GM21390 (cell line): ENCODE results near the gene GALNT13.

ENCODE experiments used
- ATAC-seq: cut with Tn5 transposase; IDR thresholded peaks from one replicate; pipeline ENCODE4 v1.9.1; 2021; ENCODE audit not compliant: unreplicated experiment

GALNT13 gene

DNA sequence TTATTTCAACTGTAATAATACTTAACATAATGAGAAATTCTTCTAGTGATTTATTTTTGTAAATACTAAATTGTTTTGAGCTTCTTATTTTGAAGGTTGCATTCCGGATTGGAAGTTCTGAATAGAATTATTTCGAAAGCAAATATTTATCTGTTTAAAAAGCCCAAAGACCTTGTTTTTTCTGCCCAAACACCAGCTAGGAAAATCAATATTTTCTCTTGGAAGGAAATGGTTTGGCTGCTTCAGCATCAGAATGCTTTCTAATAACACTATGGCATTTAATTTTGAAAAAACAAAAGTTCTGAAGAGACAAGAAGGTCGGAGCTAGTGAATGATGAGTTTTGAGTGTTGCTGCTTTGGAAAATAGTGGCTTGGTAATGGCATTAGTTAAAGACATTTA, 522.9 kb downstream of the GALNT13 start:
- no peak for ATAC-seq

DNA sequence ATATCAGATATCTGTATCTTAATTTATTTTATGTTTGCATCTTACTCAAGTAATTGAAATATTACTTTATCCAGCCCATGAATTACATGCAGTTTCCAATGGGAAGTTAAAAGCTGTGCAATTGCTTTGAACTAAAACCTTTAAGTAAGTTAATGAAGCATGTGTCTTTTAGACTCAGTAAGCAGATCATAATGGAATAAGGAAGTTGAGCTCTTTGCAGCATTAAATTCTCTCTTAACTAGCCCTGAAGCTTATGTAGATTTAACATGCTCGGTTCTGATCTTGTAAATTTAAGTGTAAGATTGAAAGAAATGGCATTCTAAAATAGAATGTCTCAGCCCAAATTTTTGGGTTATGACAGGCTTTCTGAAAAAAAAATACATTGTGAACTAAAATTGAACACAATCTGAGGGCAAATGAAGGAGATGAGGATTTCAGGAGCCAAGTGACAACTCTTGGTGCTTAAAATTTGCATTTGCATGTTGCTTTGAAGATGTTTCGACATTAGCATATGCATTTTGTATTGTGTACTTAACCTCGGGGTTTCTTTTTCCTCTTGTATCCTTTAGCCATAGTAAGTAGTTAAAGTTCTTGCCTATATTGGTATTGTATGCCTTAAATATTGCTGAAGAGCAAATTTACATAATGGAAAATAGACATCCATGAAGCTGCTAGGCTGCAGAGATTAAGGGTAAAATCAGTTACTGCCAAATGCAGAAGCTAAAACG, 529.0 kb downstream of the GALNT13 start:
- ATAC-seq, result no peak

DNA sequence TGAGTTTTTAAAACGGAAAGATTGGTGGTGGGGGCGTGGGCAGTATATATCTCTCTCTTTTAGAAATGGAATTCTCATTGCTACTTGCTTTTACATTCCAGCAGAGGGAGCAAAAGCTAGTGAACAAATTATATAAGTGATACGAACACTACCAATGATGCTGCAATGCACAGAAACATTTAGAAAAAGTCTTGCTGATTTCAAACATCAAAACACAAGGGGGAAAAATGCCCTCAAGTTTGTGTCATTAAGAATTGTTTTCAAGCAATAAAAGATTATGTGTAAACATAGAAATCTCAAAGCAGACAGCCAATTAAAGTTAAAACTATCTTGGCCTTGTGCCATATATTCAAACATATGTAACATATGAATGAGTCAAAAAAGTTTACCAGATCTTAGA, 530.5 kb downstream of the GALNT13 start:
- ATAC-seq, result no peak

DNA sequence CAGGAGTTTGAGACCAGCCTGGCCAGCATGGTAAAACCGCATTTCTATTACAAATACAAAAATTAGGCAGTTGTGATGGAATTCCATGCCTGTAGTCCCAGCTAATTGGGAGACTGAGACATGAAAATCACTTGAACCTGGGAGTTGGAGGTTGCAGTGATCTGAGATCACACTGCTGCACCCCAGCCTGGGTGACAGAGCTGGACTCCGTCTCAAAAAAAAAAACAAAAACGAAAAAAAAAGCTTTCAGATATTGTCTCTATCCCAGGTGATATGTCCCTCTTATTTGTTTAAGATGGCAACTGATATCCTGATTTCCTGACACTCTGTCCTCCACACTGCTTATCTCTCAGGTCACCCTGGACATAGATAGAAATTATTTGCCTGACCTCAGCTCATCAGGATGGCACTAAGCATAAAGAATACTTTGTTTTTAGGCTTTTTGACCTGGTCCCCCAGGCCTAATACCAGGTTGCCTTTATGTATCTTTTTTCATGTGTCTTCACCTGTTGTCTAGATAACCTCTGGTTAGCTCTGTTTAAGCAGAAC, 531.6 kb downstream of the GALNT13 start:
- no peak for ATAC-seq

DNA sequence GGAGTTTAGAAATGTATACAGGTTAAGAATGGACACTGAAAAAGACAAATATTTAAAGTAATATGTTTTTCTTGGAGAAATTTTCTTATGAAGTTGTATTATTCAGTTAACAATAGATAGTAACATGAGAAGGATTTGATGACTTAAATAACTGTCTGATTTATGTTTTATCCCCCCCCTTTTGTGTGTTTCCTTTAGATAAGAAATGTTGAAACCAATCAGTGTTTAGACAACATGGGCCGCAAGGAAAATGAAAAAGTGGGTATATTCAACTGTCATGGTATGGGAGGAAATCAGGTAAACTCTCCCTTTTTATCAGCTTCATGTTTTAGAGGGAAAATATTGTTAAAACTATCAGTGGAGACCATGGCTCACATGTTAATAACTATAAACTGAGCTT, 537.1 kb downstream of the GALNT13 start:
- no peak for ATAC-seq

DNA sequence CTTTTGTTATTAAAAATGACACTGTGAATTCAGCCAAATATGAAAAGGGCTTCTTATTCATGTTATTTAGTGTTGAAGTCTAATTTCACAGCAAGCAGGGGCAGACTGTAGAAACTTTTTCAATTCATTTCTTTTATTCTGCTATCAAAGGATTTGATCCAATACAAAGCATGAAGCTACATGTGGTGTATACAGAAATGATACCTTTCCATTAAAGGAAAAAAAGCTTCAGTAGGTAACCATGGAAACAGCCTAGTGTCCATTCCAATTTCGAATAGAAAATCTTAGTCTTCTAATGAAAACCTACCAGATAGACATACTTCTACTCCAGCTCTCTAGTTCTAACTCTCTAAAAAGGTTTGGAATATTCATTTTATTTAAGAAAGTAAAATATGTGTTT, 550.5 kb downstream of the GALNT13 start:
- no peak for ATAC-seq

DNA sequence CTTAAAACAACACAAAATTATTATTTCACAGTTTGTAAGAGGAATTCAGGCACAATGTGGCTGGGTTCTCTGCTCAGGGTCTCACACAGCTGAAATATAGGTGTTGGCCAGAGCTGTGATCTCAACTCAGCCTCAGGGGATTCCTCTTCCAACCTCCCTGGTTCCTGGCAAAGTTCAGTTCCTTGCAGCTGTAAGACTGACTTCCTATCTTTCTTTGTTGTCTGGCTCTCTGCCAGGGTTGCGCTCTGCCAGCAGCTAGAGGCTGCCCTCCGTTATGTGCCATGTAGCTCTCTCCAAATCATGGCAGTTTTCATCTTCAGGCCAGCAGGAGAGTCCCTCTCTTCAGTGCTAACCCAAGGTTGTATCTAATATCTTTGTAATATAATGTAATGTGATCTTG, 554.3 kb downstream of the GALNT13 start:
- ATAC-seq, result no peak

DNA sequence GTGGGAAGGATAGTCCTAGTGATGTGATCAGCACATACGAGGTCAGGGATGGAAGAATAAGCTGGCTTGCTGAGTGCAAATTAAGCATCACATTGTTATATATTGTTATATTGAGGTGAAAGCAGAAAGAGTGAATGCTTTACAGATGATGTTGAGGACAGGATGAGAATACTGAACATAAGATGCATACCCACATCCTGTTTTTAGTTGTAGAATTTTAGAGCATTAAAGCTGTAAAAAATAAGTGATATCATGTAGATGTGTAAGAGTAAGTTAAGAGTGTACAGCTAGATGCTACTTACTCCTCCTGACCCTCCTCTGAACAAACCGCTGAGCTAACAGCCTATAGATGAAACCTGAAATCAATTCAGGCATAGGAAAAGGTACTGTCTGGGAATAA, 555.7 kb downstream of the GALNT13 start:
- ATAC-seq, result no peak

DNA sequence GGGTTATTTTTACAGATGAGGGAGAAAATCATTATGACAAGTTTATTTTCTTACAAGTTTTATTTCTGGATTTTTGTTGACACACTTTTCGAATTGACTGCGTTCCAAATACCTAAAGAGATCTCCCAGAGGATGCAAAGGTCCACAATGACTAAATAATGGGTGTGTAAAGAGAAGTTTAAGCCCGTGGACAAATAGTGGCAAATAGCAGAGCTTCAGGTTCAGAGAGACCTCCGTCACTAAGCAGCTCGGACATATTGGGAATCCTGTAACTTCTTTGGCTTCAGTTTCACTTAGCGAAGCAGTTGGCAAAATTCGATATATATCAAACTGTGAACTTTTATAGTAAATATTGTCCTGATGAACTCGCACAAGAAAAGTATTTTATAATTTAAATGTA, 556.3 kb downstream of the GALNT13 start:
- ATAC-seq, result no peak

DNA sequence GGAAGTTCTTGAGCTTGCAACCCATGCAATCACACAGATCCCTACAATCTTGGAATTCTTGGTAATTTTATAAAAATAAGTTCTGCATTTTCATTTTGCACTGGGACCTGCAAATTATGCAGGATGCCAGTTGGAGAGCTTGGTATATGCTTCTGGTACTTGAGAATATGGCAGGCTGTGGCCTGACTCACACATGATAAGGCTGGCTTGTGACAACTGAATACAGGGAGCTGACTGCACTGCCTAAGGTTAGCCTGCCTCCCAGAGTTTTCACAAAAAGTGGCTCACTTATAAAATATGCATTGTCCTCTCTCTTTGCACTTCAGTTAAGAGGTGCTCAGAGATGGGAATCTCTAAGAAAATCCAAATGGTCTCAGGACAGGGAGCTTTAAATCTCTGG, 561.3 kb downstream of the GALNT13 start:
- no peak for ATAC-seq

DNA sequence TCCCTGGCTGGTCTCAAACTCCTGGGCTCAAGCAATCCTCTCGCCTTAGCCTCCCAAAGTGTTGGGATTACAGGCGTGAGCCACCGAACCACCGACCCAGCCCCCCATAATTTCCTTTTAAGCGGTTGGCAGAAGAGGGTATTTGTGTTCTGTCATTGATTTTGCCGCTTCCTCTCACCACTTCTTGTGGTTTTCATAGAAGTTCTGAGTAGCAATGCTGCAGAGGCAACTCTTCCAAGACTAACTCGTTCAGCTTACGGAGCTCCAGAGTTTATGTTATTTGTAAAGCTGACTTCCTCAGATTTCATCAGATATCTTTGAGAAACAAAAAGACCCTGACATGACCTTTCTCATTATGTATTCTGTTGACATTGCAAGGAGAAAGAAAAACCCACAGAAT, 565.4 kb downstream of the GALNT13 start:
- no peak for ATAC-seq

DNA sequence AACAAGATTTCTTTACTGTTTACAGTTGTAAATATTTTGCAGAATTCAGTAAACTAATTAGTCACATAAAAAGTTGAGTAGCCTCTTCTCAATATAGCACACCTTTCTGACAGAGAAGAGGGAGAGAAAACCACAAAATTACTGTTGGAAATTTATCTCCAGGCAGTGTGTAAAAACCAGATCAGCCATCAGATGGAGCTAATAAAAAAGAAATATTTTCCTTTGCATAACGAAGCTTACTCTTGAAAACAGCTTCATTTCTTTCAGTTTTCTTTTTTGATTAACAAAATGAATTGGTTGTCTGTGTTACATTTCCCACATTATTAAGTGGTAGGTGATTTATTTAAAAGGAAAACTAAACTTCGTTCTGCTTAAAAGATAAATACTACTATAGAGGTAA, 567.4 kb downstream of the GALNT13 start:
- no peak for ATAC-seq

DNA sequence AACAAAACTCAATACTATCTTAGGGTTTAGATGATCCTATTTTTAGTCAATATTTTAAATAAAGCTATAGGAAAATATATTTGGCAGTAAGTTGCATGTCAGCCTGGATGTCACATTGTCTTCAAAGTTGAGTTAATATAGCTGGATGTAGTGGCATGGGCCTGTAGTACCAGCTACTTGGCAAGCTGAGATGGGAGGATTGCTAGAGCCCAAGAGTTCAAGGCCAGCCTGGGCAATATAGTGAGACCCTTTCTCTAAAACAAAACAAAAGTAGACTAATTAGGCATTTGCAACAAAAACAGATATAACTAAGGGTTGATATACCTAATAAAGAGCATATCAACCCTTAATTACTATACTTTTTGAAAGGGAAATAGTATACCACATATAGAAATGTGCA, 572.2 kb downstream of the GALNT13 start:
- no peak for ATAC-seq

DNA sequence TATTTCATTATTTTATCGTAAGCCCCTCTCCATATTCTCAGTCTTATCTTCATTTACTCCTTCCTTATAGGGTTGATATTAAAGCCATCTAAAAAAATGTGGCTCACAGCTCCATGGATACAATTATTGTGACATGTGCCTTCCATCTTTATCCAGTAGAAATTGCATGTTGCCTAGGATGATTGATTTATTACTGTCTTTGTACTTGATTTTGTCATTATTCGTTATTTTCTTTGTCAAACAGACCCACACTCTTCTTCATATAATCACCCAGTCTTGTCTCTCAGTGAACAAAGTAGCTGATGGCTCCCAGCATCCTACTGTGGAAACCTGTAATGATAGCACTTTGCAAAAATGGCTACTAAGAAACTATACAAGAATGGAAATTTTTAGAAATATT, 574.6 kb downstream of the GALNT13 start:
- no peak for ATAC-seq

DNA sequence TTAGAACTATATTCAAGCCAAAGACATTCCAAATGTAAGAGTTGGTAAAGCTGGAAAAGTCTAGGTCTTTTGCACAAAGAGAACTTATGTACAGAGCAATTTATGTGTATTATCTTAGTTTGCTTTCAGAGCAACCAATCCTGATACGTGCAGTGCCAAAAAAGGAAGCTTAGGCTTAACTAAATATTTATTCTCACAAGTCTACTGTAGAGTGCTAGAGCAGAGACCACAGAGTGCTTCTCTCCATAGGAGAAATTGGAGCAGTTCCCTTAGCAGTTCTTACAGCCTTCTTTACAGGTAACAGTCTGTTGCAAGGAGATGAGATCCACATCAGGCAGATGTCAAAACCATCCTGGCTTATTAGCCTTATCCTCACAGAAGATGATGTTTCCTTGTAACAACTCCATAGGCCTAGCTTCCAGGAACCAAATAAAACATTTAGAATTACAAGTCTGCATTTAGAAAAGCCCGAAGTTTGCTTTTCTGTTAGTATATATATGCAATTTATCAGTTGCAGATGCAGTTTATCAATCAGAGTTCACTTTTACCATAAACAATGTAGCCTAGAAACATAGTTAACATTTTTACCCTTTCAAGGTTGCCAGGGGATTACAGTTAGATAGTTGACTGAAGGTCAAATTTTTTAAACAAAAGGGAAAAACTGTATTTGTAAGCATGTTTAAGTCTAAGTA, 576.2 kb downstream of the GALNT13 start:
- no peak for ATAC-seq

DNA sequence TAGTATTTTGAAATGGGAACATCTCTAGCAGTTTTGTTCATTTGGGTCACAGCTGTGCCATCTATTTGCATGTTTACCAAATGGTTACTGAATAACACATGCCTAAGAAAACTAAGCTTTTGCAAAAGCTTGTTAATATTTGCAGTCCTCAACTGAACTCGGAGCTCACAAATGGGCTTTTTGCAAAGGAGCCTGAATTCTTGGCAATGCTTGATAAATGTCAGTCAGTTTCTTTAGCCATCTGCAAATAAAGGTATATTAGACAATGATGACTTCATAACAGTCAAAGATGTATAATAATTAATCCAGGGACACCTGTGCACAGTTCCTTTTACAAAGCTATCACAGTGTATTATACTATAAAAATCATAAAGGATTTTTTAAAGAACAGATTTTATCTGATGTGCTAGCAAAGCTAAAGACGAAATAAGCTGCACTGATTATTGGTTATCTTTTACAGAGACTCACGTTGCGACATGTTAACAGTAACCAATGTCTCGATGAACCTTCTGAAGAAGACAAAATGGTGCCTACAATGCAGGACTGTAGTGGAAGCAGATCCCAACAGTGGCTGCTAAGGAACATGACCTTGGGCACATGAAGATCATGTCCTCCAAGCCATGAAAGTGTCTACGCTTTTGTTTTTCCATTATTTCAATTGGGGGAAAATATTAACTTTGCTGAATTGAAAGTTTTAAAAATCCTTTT, 578.4 kb downstream of the GALNT13 start:
- no peak for ATAC-seq

DNA sequence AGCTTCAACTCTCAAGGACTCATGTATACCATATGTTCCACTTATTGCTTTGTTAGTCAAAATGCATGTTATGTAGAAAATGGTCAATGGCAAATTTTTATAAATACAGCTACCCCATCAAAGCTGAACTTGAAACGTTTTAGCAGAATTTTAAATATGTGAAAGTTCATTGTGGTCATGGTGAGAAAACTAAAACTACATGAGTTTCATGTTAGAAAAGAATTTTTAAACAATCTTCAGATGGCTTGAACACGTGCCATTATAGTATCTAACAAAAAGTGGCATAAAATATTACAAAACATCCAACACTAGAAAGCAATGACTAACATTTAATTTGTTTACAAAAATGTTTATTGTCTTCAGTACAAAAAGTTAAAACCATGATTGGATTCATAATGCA, 580.7 kb downstream of the GALNT13 start:
- no peak for ATAC-seq

DNA sequence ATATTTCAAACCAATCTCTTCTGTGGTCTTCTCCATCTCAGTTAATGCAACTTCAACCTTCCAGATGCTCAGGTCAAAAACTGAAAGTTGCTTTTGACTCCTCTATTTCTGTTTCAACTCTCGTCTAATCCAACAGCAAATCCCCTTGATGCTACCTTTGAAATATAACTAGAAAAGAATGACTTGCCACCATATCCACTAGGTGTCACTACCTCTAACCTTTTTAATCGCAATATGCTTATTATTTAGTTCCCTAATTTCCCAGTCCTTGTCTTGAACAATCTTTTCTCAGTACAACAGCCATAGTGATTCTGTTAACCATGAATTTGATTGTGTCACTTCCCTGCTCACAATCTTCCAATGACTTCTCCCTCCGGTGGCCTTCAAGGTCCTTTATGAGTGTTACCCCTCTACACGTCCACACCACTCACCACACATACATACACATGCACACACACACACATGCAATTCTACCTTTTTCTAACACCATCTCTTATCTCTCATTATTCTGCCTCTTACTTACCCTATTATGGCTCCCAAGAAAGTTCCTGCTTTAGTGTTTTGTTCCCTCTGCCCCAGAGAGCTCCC, 581.3 kb downstream of the GALNT13 start:
- ATAC-seq, result peak; percentile 72

DNA sequence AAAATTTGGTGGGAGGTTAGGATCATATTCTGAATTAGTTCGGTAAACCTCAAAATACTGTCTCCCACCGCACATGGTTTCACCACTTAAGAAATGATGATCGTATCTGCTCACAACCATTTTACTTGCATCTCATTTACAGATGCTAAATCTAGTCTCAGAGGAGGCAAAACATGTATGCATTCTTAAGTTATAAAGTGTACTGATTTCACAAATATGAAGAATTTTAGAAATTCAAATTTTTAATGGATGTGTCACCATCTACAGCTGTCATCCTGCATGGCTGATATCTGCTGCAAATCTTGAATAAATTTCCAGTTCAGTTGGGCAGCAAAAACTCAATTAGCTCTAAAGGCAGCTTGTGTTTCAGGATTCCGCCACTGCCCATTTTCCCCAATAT, 583.4 kb downstream of the GALNT13 start:
- no peak for ATAC-seq

DNA sequence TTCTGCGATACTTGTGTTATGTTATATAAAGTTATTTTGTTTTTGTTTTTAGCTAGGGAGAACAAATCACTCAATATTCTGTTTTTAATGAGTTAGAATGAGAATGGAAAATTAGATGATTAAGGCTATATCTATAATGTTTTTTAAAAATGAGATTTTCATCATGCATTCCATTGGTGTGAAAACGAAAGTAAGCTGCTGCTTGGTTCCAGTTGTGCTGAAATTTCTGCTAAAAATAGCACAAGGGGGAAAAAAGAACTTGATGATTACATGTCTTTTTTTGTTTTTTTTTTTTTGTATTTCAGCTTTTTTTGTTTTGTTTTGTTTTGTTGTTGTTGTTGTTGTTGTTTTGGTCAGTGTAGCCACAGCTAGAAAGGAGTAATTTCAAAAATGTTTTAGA, 584.1 kb downstream of the GALNT13 start:
- no peak for ATAC-seq

DNA sequence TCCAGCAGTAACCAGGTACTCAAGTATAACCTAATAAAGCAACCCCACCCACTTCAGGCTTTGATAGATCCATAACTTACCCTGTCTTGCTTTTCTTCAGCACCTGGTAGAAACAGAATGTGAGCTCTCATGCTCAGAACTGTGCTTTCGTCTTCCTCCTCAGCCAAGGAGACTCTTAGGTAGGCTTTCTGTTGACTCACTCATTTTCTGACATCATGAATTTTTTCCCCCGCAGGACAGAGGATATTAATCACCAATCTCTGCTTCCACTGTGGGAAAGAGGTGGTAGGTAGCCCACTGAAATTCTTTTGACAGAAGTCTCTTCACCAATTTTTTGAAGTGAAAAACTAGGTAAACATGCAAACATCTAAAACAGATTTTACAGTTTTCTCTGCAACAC, 585.6 kb downstream of the GALNT13 start:
- ATAC-seq, result no peak

DNA sequence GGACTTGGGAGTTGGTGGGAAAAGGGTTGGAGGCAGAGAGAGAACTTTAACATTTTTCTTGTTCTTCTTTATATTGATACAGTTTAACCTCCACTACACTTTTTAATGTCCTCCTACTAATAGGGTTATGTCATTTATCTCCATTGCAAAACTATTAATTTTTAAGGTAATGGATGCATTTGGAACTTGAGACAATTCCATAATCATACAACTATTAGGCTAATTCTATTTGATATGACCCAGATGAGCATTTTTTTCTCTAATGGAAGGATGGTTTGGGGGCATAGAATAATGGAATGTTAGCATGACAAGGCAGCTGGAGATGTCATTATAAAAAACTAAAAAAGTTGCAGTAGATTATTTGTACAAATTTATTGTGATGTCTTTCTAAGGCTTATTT, 587.6 kb downstream of the GALNT13 start:
- ATAC-seq, result no peak
